SKM-1 (cell line): ENCODE data around the gene PCDHGA1.
"Not testable (repeated sequence)": the region's sequence is repeated elsewhere in the genome, so short reads cannot be mapped to it uniquely, and the experiment has no call there.

Experiments
- DNase-seq: peaks from one replicate; lab custom pipeline; 2025; ENCODE audit not compliant: unreplicated experiment; lab: John Stamatoyannopoulos, UW

The PCDHGA1 gene

GRCh38 chr5:141409598-141410306 is 79.4 kb downstream of the PCDHGA1 start:
- DNase-seq: no peak

GRCh38 chr5:141411575-141411974 is 81.3 kb downstream of the PCDHGA1 start:
- no peak for DNase-seq

- DNase-seq: peak; percentile 80
These were observed 82.7 kb downstream of the PCDHGA1 start, which contains the start of gene PCDHGA10 for GRCh38 chr5:141412854-141413539. TSS of gene PCDHGA10 (plus strand) at chr5:141412987. CDS start at chr5:141413176, 189 bp downstream.

- DNase-seq: no peak
These were observed 83.3 kb downstream of the PCDHGA1 start for GRCh38 chr5:141413540-141414069.

GRCh38 chr5:141414548-141415274 is 84.4 kb downstream of the PCDHGA1 start:
- DNase-seq: not testable (repeated sequence)

- not testable (repeated sequence) for DNase-seq
These were observed 84.9 kb downstream of the PCDHGA1 start for GRCh38 chr5:141415275-141415618.

GRCh38 chr5:141417494-141418172 is 87.3 kb downstream of the PCDHGA1 start, which contains the start of gene PCDHGB7:
TSS of gene PCDHGB7 (plus strand) at chr5:141417677. CDS start at chr5:141417860, 183 bp downstream.
- peak; percentile 65 for DNase-seq

- DNase-seq: no peak
These were observed 89.0 kb downstream of the PCDHGA1 start for GRCh38 chr5:141419074-141419880.

- no peak for DNase-seq
These were observed 90.7 kb downstream of the PCDHGA1 start, which contains the start of gene PCDHGA11 for GRCh38 chr5:141420855-141421488. TSS of gene PCDHGA11 (plus strand) at chr5:141421051. CDS start at chr5:141421228, 177 bp downstream.

GRCh38 chr5:141421489-141421855 is 91.2 kb downstream of the PCDHGA1 start:
- no peak for DNase-seq

GRCh38 chr5:141422742-141423291 is 92.5 kb downstream of the PCDHGA1 start:
- DNase-seq: no peak

GRCh38 chr5:141427783-141428426 is 97.6 kb downstream of the PCDHGA1 start:
- DNase-seq: no peak

- DNase-seq: no peak
These were observed 100.2 kb downstream of the PCDHGA1 start, which contains the start of gene PCDHGA12 for GRCh38 chr5:141430332-141431113. TSS of gene PCDHGA12 (plus strand) at chr5:141430507. CDS start at chr5:141430760, 253 bp downstream.

- DNase-seq: no peak
These were observed 101.0 kb downstream of the PCDHGA1 start for GRCh38 chr5:141431286-141431685.

- not testable (repeated sequence) for DNase-seq
These were observed 102.0 kb downstream of the PCDHGA1 start for GRCh38 chr5:141432308-141432707.

- DNase-seq: not testable (repeated sequence)
These were observed 102.4 kb downstream of the PCDHGA1 start for GRCh38 chr5:141432726-141433125.

GRCh38 chr5:141434006-141434405 is 103.7 kb downstream of the PCDHGA1 start:
- DNase-seq: no peak

- no peak for DNase-seq
These were observed 106.9 kb downstream of the PCDHGA1 start for GRCh38 chr5:141437221-141437620.
